Loucy (cell line): Measurements from ENCODE around the gene GRAMD4.

Experiments used
- H2AFZ ChIP-seq: fragments of 200-600 bp; sonication (generic); 2 replicates; pipeline ENCODE4 v1.6.0; 2016; ENCODE audit warnings: antibody characterized with exemption, mild to moderate bottlenecking, low read length, moderate library complexity
- H3F3A ChIP-seq: fragments of 200-600 bp; 2 replicates; pipeline ENCODE4 v1.6.0; 2016; ENCODE audit warnings: antibody characterized with exemption, low read depth, mild to moderate bottlenecking
- H3K27me3 ChIP-seq: fragments of 200-600 bp; sonication (generic); 2 replicates; pipeline ENCODE4 v1.6.1; 2014; ENCODE audit warnings: low read length, mild to moderate bottlenecking; ENCODE audit not compliant: insufficient read depth, poor library complexity, severe bottlenecking
- H3K36me3 ChIP-seq: fragments of 200-600 bp; sonication (generic); 2 replicates; pipeline ENCODE4 v1.6.1; 2016; ENCODE audit warnings: low read length; ENCODE audit not compliant: insufficient read depth
- H3K4me1 ChIP-seq: fragments of 200-600 bp; sonication (generic); 2 replicates; pipeline ENCODE4 v1.5.1; 2014; ENCODE audit warnings: low read length, mild to moderate bottlenecking; ENCODE audit not compliant: insufficient read depth, poor library complexity, severe bottlenecking
- H3K4me2 ChIP-seq: fragments of 200-600 bp; sonication (generic); 2 replicates; pipeline ENCODE4 v1.6.0; 2014; ENCODE audit warnings: antibody characterized with exemption, low read length, low read depth, mild to moderate bottlenecking; ENCODE audit not compliant: poor library complexity, severe bottlenecking
- H3K4me3 ChIP-seq: fragments of 200-600 bp; sonication (generic); 2 replicates; pipeline ENCODE4 v1.5.1; 2014; ENCODE audit warnings: low read length, mild to moderate bottlenecking, mixed read lengths; ENCODE audit not compliant: poor library complexity, severe bottlenecking
- H3K79me2 ChIP-seq: fragments of 200-600 bp; sonication (generic); 2 replicates; pipeline ENCODE4 v1.6.1; 2014; ENCODE audit warnings: low read length; ENCODE audit not compliant: insufficient read depth
- H3K9ac ChIP-seq: fragments of 200-600 bp; sonication (generic); 2 replicates; pipeline ENCODE4 v1.6.0; 2014; ENCODE audit warnings: mild to moderate bottlenecking, low read depth, low read length, moderate library complexity; ENCODE audit not compliant: poor library complexity, severe bottlenecking
- H3K9me2 ChIP-seq: fragments of 200-600 bp; sonication (generic); replicated peaks from 2 replicates; pipeline ENCODE4 v1.6.1; 2016; ENCODE audit warnings: low read depth, low read length, mixed read lengths
- H3K9me3 ChIP-seq: fragments of 200-600 bp; sonication (generic); 2 replicates; pipeline ENCODE4 v1.6.1; 2014; ENCODE audit warnings: mild to moderate bottlenecking, antibody characterized with exemption, low read length, low read depth; ENCODE audit not compliant: insufficient read depth
- H4K20me1 ChIP-seq: fragments of 200-600 bp; sonication (generic); 2 replicates; pipeline ENCODE4 v1.6.0; 2014; ENCODE audit warnings: antibody characterized with exemption, low read length, mild to moderate bottlenecking; ENCODE audit not compliant: insufficient read depth, poor library complexity, severe bottlenecking
- EZH2phosphoT487 ChIP-seq: fragments of 200-600 bp; IDR thresholded peaks from 2 replicates; pipeline ENCODE4 v1.6.1; 2018; ENCODE audit warnings: antibody characterized with exemption, mild to moderate bottlenecking, moderate library complexity, borderline replicate concordance
- TF ChIP-seq, protein P1 (sequence below): fragments of 200-600 bp; sonication (generic); conservative IDR thresholded peaks from 2 replicates; pipeline ENCODE4 v1.5.1; 2014; ENCODE audit warnings: mild to moderate bottlenecking, antibody characterized with exemption, low read length

Gene GRAMD4

DNA sequence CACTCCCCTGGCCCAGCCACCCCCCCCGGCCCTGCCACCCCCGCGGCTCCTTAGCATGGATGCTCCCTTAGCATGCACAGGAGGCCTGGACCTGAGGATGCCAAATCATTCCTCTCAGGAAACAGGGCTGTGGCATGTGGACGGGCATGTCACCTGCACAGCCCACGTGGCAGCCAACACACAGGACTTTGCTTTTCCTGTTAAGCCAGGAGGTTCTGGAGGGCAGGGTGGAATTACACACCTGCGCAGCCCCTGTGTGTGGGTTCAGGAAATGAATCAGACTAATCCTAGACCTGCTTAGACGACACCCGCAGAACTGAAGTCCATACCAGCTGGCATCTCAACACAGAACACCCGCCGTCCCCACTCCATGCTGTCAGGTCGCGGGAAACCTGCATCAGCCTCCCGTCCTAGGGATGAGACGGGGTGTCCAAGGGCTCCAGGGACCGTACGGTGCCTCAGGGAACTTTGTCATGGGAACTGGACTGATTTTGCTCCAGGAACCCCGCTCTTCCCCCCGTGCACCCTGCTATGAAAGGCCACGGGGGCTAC, 107.7 kb downstream of the GRAMD4 start:
- H4K20me1 ChIP-seq = peaks cover 29% of the 10 kb centered on the region
- H3K4me2 ChIP-seq = no peak overlapping the region

DNA sequence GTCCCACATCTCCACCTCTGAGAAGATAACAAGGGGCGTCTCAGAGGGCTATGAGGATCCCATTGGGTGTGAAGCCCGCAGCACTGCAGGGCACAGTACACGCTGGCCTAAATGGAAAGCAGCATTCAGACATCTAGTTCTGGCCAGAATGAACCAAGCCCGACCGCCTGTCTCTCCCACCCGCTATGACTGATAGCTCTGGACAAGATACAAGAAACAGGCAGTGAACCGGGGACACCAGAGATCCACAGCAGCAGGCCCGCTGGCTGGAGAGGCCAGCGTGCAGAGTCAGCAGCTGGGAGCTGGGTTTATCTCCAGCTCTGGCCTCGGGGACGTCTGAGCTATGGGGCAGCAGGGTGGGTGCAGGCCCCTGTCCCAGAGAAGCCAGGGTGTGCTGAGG, 108.3 kb downstream of the GRAMD4 start:
- peaks cover 81% of the 10 kb centered on the region for H3K79me2 ChIP-seq
- TF ChIP-seq, protein P1, sequence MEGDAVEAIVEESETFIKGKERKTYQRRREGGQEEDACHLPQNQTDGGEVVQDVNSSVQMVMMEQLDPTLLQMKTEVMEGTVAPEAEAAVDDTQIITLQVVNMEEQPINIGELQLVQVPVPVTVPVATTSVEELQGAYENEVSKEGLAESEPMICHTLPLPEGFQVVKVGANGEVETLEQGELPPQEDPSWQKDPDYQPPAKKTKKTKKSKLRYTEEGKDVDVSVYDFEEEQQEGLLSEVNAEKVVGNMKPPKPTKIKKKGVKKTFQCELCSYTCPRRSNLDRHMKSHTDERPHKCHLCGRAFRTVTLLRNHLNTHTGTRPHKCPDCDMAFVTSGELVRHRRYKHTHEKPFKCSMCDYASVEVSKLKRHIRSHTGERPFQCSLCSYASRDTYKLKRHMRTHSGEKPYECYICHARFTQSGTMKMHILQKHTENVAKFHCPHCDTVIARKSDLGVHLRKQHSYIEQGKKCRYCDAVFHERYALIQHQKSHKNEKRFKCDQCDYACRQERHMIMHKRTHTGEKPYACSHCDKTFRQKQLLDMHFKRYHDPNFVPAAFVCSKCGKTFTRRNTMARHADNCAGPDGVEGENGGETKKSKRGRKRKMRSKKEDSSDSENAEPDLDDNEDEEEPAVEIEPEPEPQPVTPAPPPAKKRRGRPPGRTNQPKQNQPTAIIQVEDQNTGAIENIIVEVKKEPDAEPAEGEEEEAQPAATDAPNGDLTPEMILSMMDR = no peak
- TF ChIP-seq EZH2phosphoT487 = no peak
- H3K4me1 ChIP-seq = peaks cover 5% of the 10 kb centered on the region

More for the DNA sequence above, 107.7 kb downstream of the GRAMD4 start:
- H3K9ac ChIP-seq = no peak overlapping the region
- H2AFZ ChIP-seq = no peak overlapping the region
- peaks cover 5% of the 10 kb centered on the region for H3K4me1 ChIP-seq
- no peak overlapping the region for H3K4me3 ChIP-seq
- H3K27me3 ChIP-seq = no peaks in the 10 kb centered on the region
- no peaks in the 10 kb centered on the region for H3K9me2 ChIP-seq
- peaks cover 9% of the 10 kb centered on the region; the same call in 1 of the 2 replicates for H3K36me3 ChIP-seq
- H3K9me3 ChIP-seq = no peaks in the 10 kb centered on the region
- H3K79me2 ChIP-seq = peaks cover 80% of the 10 kb centered on the region
- TF ChIP-seq EZH2phosphoT487 = no peak
- TF ChIP-seq, protein P1 = no peak
- no peaks in the 10 kb centered on the region for H3F3A ChIP-seq

More for the DNA sequence above, 108.3 kb downstream of the GRAMD4 start:
- H3K9ac ChIP-seq = no peak overlapping the region
- no peak overlapping the region for H2AFZ ChIP-seq
- H3K9me2 ChIP-seq = no peaks in the 10 kb centered on the region
- peaks cover 29% of the 10 kb centered on the region for H4K20me1 ChIP-seq
- H3K4me2 ChIP-seq = no peak overlapping the region
- H3K4me3 ChIP-seq = no peak overlapping the region
- no peaks in the 10 kb centered on the region for H3K9me3 ChIP-seq
- H3K27me3 ChIP-seq = no peaks in the 10 kb centered on the region
- H3F3A ChIP-seq = no peaks in the 10 kb centered on the region
- peaks cover 9% of the 10 kb centered on the region; the same call in 1 of the 2 replicates for H3K36me3 ChIP-seq
